DMS 273 (cell line): Measurements from ENCODE around the gene CEPT1.

Experiments used
- DNase-seq: peaks from one replicate; lab custom pipeline; 2025; ENCODE audit not compliant: unreplicated experiment; lab: John Stamatoyannopoulos, UW

The CEPT1 gene

GRCh38 chr1:111225717-111226400 lies 85.8 kb downstream of the CEPT1 start:
- no peak for DNase-seq

GRCh38 chr1:111227434-111227833 lies 87.4 kb downstream of the CEPT1 start, which contains the start of gene CHI3L2:
Gene CHI3L2 (plus strand): TSS chr1:111227713. CDS start chr1:111227730, 17 bp downstream.
- no peak for DNase-seq

GRCh38 chr1:111227851-111228747 lies 88.1 kb downstream of the CEPT1 start:
- no peak for DNase-seq

GRCh38 chr1:111228748-111229126 lies 88.7 kb downstream of the CEPT1 start:
- no peak for DNase-seq

GRCh38 chr1:111232134-111232533 lies 92.1 kb downstream of the CEPT1 start:
- no peak for DNase-seq

- no peak for DNase-seq
These were observed 94.2 kb downstream of the CEPT1 start for GRCh38 chr1:111234258-111234657.
